ENCODE results near the gene ARHGDIG.

GRCh38 chr16:261031-261691, 19.2 kb upstream of the ARHGDIG start:
- TF ChIP-seq POLR2A (IDR thresholded peaks at IDR 0.05; ENCODE audit: low read length) = no peak
- TF ChIP-seq GATA1 (IDR thresholded peaks at IDR 0.05; ENCODE audit: low read depth, low read length) = no peak
